WTC11 (cell line): ENCODE data around the gene RDH11. TPM values are rescaled to one million over a fixed set of nuclear protein-coding genes. Genes with fewer than 3 reads are reported as not detected.

Source experiments
- ATAC-seq: fragments of 200-7000 bp; cut with Tn5 transposase; 2 replicates; pipeline ENCODE4 v1.10.0; 2021; ENCODE audit warnings: mild to moderate bottlenecking, moderate library complexity
- CTCF ChIA-PET: fragments of 300-600 bp; sonication (Branson Sonifier 250); formaldehyde crosslinking; loops from one replicate; lab custom pipeline; 2021; ENCODE audit warnings: antibody characterized with exemption; lab: Charles Lee
- POLR2A ChIA-PET: fragments of 350-600 bp; sonication (Branson Sonifier 250); formaldehyde crosslinking; loops from one replicate; lab custom pipeline; 2021; ENCODE audit warnings: antibody characterized with exemption; lab: Charles Lee
- DNase-seq: peaks from one replicate; pipeline ENCODE4 v3.0.0; 2021; ENCODE audit warnings: low spot score
- H3K27ac Mint-ChIP-seq: 2 replicates; pipeline ENCODE4 v1.8.0; 2021; ENCODE audit warnings: mixed read lengths
- H3K27me3 Mint-ChIP-seq: 2 replicates; pipeline ENCODE4 v1.8.0; 2021; ENCODE audit warnings: low read depth, mild to moderate bottlenecking, moderate library complexity, mixed read lengths
- H3K36me3 Mint-ChIP-seq: 2 replicates; pipeline ENCODE4 v1.8.0; 2021; ENCODE audit warnings: mixed read lengths
- H3K4me1 Mint-ChIP-seq: 2 replicates; pipeline ENCODE4 v1.8.0; 2022; ENCODE audit warnings: mixed read lengths
- H3K4me3 Mint-ChIP-seq: 2 replicates; pipeline ENCODE4 v1.8.0; 2021; ENCODE audit warnings: mild to moderate bottlenecking, moderate library complexity, mixed read lengths
- H3K9me3 Mint-ChIP-seq: 2 replicates; pipeline ENCODE4 v1.8.0; 2021; ENCODE audit warnings: mixed read lengths
- CREB1 ChIP-seq: sonication (generic); formaldehyde crosslinking; IDR thresholded peaks from 2 replicates; pipeline ENCODE4 v1.8.0; 2023; ENCODE audit warnings: mild to moderate bottlenecking, missing genetic modification reagents
- ETV6 ChIP-seq: sonication (generic); formaldehyde crosslinking; IDR thresholded peaks from 2 replicates; pipeline ENCODE4 v1.8.1; 2022; ENCODE audit warnings: mild to moderate bottlenecking, missing genetic modification reagents
- IRF2 ChIP-seq: sonication (generic); formaldehyde crosslinking; IDR thresholded peaks from 2 replicates; pipeline ENCODE4 v1.8.0; 2022; ENCODE audit warnings: low read depth, missing genetic modification reagents, borderline replicate concordance
- JAZF1 ChIP-seq: fragments of 250-450 bp; sonication (Bioruptor Pico); IDR thresholded peaks from 2 replicates; pipeline ENCODE4 v1.9.0; 2021; ENCODE audit warnings: moderate library complexity, mild to moderate bottlenecking, inconsistent platforms
- KAT7 ChIP-seq: sonication (generic); formaldehyde crosslinking; IDR thresholded peaks from 2 replicates; pipeline ENCODE4 v1.8.1; 2023; ENCODE audit warnings: missing genetic modification reagents, mild to moderate bottlenecking, borderline replicate concordance
- NR3C1 ChIP-seq: sonication (generic); formaldehyde crosslinking; conservative IDR thresholded peaks from 2 replicates; pipeline ENCODE4 v1.8.1; 2023; ENCODE audit warnings: low read depth, mild to moderate bottlenecking, missing genetic modification reagents
- PRRX2 ChIP-seq: fragments of 250-450 bp; sonication (Bioruptor Pico); IDR thresholded peaks from 2 replicates; pipeline ENCODE4 v1.8.0; 2021; ENCODE audit warnings: mild to moderate bottlenecking
- SOX15 ChIP-seq: fragments of 250-450 bp; sonication (Bioruptor Pico); IDR thresholded peaks from 2 replicates; pipeline ENCODE4 v1.9.0; 2021; ENCODE audit warnings: mild to moderate bottlenecking
- ZBTB21 ChIP-seq: sonication (generic); formaldehyde crosslinking; IDR thresholded peaks from 2 replicates; pipeline ENCODE4 v1.8.1; 2023; ENCODE audit warnings: mild to moderate bottlenecking, missing genetic modification reagents, borderline replicate concordance
- ZNF138 ChIP-seq: sonication (generic); formaldehyde crosslinking; conservative IDR thresholded peaks from 2 replicates; pipeline ENCODE4 v1.8.1; 2022; ENCODE audit warnings: mild to moderate bottlenecking, moderate library complexity, missing genetic modification reagents
- ZNF232 ChIP-seq: sonication (generic); formaldehyde crosslinking; IDR thresholded peaks from 2 replicates; pipeline ENCODE4 v1.8.0; 2022; ENCODE audit warnings: mild to moderate bottlenecking, missing genetic modification reagents
- ZNF671 ChIP-seq: fragments of 250-450 bp; sonication (Bioruptor Pico); IDR thresholded peaks from 2 replicates; pipeline ENCODE4 v1.8.0; 2021; ENCODE audit warnings: mild to moderate bottlenecking
- total RNA-seq: library from RNA; stranded (reverse); gene quantifications from 3 replicates; pipeline ENCODE4 v1.2.3, GENCODE V29; 2021
- TF ChIP-seq, protein P1 (sequence below): fragments of 250-450 bp; sonication (Bioruptor Pico); conservative IDR thresholded peaks from 2 replicates; pipeline ENCODE4 v1.9.0; 2021; ENCODE audit warnings: mild to moderate bottlenecking
- TF ChIP-seq, protein P2 (sequence below): sonication (generic); formaldehyde crosslinking; IDR thresholded peaks from 2 replicates; pipeline ENCODE4 v1.8.1; 2023; ENCODE audit warnings: mild to moderate bottlenecking, missing genetic modification reagents, moderate library complexity
- TF ChIP-seq, protein P3 (sequence below): fragments of 200-600 bp; IDR thresholded peaks from 2 replicates; pipeline ENCODE4 v1.8.0; 2022; ENCODE audit warnings: antibody characterized with exemption
- TF ChIP-seq, protein P4 (sequence below): sonication (generic); formaldehyde crosslinking; IDR thresholded peaks from 2 replicates; pipeline ENCODE4 v1.8.0; 2022; ENCODE audit warnings: mild to moderate bottlenecking, missing genetic modification reagents
- TF ChIP-seq, protein P5 (sequence below): sonication (generic); formaldehyde crosslinking; IDR thresholded peaks from 2 replicates; pipeline ENCODE4 v1.8.1; 2023; ENCODE audit warnings: mild to moderate bottlenecking, missing genetic modification reagents, borderline replicate concordance
- TF ChIP-seq, protein P6 (sequence below): sonication (generic); formaldehyde crosslinking; IDR thresholded peaks from 2 replicates; pipeline ENCODE4 v1.8.1; 2023; ENCODE audit warnings: mild to moderate bottlenecking, missing genetic modification reagents

RDH11 gene
- total RNA-seq, 1 experiment from 2014 or later = 103 TPM

DNA sequence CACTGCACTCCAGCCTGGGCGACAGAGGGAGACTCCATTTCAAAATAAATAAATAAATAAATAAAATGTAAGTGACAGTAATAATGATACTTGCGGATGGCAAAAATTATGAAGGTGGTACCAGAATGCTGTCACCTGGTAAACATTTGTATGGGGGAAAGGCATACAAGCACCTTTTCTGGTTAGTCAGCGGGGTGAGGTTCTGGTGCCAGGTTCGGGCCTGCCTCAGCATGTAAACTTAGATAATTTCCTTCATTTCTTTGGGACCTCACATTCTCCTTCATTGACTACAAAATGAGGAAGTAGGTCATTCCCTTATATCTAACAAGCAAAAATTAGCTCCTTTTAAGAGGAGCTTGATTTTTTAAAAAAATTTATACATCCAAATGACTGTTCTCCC lies 31.9 kb downstream of the RDH11 start (continued):
- TF ChIP-seq CREB1 (CRISPR knock-in tag) = no peak

DNA sequence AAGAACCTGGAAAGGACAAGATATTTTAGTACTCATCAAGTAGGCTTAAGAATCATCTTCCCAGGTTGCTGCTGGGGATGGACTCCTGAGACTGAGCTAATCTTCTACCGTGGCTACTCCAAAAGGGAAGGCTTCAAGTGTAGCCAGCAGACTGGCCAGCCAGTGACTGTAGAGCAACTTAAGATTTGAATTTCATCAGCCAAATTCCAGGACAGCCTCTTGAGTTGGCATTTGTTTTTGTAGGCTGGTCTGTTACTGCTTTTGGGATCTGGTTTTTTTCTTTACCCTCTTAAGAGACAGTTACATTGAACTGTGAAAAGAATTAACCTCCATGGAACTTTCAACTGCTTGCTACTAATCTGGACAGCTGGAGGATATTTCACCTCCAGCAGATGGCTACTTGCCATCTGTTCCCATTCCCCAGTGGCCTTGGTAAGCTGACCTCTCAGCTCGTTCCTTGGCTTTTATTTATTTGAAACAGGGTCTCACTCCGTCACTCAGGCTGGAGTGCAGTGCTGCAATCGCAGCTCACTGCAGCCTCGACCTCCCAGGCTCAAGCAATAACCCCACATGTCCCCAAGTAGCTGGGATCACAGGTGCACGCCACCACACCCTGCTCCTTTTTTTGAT lies 41.8 kb downstream of the RDH11 start:
- H3K36me3 Mint-ChIP-seq = peaks cover 65% of the 10 kb centered on the region
- H3K27ac Mint-ChIP-seq = no peak overlapping the region
- TF ChIP-seq KAT7 (CRISPR knock-in tag) (no peak), SOX15 (CRISPR knock-in tag) (no peak), PRRX2 (CRISPR knock-in tag) (no peak), ZNF232 (no peak), JAZF1 (no peak), ZBTB21 (CRISPR knock-in tag) (no peak), ZNF671 (CRISPR knock-in tag) (no peak)
- TF ChIP-seq, protein P1, sequence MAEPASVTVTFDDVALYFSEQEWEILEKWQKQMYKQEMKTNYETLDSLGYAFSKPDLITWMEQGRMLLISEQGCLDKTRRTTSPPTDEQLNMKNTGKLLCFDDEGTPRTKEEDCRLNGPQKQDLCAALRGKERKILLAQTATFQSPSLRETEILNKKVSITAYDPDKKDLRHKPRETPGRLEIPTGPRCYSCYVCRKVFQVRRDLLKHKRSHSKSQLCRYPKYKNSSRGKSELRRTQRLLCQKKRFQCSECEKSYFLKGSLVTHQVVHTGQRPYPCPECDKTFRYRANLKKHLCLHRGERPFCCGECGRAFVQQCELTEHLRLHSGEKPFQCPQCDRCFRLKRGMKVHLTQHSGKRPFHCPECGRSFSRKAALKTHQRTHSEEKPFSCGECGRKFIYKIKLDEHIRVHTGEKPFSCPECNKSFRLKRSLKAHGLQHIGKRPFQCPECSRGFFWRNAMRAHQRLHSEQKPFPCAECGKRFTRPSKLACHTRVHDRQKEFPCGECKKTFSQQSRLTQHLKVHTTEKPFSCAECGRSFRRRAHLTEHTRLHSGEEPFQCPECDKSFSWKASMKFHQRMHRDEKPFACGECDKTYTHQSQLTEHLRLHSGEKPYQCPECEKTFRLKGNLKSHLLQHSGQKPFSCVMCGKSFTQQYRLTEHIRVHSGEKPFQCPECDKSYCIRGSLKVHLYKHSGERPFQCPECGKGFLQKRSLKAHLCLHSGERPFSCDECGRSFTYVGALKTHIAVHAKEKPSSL (CRISPR knock-in tag) = no peak
- TF ChIP-seq, protein P2, sequence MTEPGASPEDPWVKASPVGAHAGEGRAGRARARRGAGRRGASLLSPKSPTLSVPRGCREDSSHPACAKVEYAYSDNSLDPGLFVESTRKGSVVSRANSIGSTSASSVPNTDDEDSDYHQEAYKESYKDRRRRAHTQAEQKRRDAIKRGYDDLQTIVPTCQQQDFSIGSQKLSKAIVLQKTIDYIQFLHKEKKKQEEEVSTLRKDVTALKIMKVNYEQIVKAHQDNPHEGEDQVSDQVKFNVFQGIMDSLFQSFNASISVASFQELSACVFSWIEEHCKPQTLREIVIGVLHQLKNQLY (CRISPR knock-in tag) = no peak
- TF ChIP-seq, protein P3, sequence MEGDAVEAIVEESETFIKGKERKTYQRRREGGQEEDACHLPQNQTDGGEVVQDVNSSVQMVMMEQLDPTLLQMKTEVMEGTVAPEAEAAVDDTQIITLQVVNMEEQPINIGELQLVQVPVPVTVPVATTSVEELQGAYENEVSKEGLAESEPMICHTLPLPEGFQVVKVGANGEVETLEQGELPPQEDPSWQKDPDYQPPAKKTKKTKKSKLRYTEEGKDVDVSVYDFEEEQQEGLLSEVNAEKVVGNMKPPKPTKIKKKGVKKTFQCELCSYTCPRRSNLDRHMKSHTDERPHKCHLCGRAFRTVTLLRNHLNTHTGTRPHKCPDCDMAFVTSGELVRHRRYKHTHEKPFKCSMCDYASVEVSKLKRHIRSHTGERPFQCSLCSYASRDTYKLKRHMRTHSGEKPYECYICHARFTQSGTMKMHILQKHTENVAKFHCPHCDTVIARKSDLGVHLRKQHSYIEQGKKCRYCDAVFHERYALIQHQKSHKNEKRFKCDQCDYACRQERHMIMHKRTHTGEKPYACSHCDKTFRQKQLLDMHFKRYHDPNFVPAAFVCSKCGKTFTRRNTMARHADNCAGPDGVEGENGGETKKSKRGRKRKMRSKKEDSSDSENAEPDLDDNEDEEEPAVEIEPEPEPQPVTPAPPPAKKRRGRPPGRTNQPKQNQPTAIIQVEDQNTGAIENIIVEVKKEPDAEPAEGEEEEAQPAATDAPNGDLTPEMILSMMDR = no peak
- TF ChIP-seq, protein P4, sequence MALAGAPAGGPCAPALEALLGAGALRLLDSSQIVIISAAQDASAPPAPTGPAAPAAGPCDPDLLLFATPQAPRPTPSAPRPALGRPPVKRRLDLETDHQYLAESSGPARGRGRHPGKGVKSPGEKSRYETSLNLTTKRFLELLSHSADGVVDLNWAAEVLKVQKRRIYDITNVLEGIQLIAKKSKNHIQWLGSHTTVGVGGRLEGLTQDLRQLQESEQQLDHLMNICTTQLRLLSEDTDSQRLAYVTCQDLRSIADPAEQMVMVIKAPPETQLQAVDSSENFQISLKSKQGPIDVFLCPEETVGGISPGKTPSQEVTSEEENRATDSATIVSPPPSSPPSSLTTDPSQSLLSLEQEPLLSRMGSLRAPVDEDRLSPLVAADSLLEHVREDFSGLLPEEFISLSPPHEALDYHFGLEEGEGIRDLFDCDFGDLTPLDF (CRISPR knock-in tag) = no peak
- TF ChIP-seq, protein P5, sequence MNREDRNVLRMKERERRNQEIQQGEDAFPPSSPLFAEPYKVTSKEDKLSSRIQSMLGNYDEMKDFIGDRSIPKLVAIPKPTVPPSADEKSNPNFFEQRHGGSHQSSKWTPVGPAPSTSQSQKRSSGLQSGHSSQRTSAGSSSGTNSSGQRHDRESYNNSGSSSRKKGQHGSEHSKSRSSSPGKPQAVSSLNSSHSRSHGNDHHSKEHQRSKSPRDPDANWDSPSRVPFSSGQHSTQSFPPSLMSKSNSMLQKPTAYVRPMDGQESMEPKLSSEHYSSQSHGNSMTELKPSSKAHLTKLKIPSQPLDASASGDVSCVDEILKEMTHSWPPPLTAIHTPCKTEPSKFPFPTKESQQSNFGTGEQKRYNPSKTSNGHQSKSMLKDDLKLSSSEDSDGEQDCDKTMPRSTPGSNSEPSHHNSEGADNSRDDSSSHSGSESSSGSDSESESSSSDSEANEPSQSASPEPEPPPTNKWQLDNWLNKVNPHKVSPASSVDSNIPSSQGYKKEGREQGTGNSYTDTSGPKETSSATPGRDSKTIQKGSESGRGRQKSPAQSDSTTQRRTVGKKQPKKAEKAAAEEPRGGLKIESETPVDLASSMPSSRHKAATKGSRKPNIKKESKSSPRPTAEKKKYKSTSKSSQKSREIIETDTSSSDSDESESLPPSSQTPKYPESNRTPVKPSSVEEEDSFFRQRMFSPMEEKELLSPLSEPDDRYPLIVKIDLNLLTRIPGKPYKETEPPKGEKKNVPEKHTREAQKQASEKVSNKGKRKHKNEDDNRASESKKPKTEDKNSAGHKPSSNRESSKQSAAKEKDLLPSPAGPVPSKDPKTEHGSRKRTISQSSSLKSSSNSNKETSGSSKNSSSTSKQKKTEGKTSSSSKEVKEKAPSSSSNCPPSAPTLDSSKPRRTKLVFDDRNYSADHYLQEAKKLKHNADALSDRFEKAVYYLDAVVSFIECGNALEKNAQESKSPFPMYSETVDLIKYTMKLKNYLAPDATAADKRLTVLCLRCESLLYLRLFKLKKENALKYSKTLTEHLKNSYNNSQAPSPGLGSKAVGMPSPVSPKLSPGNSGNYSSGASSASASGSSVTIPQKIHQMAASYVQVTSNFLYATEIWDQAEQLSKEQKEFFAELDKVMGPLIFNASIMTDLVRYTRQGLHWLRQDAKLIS (CRISPR knock-in tag) = no peak
- no peaks in the 10 kb centered on the region for H3K4me1 Mint-ChIP-seq
- no peaks in the 10 kb centered on the region for H3K9me3 Mint-ChIP-seq
- no peaks in the 10 kb centered on the region for H3K27me3 Mint-ChIP-seq
- DNase-seq (no peak), ATAC-seq (no peak)
- ChIA-PET CTCF (interaction anchor here (0.9 kb wide), 1 partner anchor 50 kb away, joined by 4 read pairs; no protein-coding TSS in a partner anchor), POLR2A (interaction anchor here (1.1 kb wide), 1 partner anchor 33 kb away, joined by 3 read pairs; no protein-coding TSS in a partner anchor)
- H3K4me3 Mint-ChIP-seq = no peak overlapping the region

DNA sequence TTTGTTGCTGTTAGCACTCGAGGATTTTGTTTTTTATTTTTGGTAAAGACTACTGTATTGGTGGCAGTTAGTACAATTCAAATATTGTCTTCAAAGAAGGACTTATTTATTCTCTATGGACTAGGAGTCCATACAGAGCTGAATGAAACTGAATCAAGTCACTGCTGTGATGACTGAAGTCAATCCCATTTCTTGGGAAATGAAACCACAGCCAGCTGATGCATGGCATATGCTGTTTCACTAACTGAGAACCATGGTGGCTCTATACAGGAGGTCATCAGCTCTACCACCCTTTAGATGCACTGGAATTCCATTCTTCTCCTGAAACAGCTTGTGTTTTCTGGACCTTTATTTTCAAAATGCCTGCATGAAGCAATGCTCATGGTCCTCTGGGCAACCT lies 43.4 kb downstream of the RDH11 start:
- Mint-ChIP-seq H3K27ac (no peak overlapping the region), H3K4me3 (no peak overlapping the region), H3K36me3 (peaks cover 66% of the 10 kb centered on the region), H3K27me3 (no peaks in the 10 kb centered on the region), H3K9me3 (no peaks in the 10 kb centered on the region), H3K4me1 (no peaks in the 10 kb centered on the region)
- CTCF ChIA-PET = interaction anchor here (1.1 kb wide), 1 partner anchor 15 kb away, joined by 3 read pairs; no protein-coding TSS in a partner anchor
- DNase-seq (no peak), ATAC-seq (no peak)
- POLR2A ChIA-PET = no interaction called here
- TF ChIP-seq ETV6 = no peak
- TF ChIP-seq ZNF138 (CRISPR knock-in tag) = no peak
- TF ChIP-seq NR3C1 = no peak
- TF ChIP-seq, protein P6, sequence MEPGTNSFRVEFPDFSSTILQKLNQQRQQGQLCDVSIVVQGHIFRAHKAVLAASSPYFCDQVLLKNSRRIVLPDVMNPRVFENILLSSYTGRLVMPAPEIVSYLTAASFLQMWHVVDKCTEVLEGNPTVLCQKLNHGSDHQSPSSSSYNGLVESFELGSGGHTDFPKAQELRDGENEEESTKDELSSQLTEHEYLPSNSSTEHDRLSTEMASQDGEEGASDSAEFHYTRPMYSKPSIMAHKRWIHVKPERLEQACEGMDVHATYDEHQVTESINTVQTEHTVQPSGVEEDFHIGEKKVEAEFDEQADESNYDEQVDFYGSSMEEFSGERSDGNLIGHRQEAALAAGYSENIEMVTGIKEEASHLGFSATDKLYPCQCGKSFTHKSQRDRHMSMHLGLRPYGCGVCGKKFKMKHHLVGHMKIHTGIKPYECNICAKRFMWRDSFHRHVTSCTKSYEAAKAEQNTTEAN = no peak
- TF ChIP-seq IRF2 (CRISPR knock-in tag) = no peak
- TF ChIP-seq, all 79 proteins: peak for 0
